GM10248 (cell line): ENCODE data around the gene OTX2.

Experiments used
- CTCF ChIA-PET: fragments of 300-600 bp; sonication (Branson Sonifier 250); formaldehyde crosslinking; extraction: SDS; loops from one replicate; lab custom pipeline; 2021; ENCODE audit warnings: antibody characterized with exemption; lab: Yijun Ruan, JAX
- POLR2A ChIA-PET: fragments of 350-650 bp; sonication (Branson Sonifier 250); formaldehyde crosslinking; extraction: SDS; loops from one replicate; lab custom pipeline; 2020; ENCODE audit warnings: antibody characterized with exemption; lab: Yijun Ruan, JAX
- DNase-seq: peaks from one replicate; pipeline ENCODE4 v3.0.0; 2012; ENCODE audit errors: extremely low spot score
- CTCF ChIP-seq: IDR thresholded peaks from 2 replicates; pipeline ENCODE4 v1.5.1; 2012; ENCODE audit warnings: mild to moderate bottlenecking, low read depth; ENCODE audit errors: extremely low read depth, missing control alignments, control extremely low read depth

The OTX2 gene

GRCh38 chr14:56808383-56809269 is 1.7 kb downstream of the OTX2 start:
- DNase-seq: no peak
- no peak for TF ChIP-seq CTCF
- ChIA-PET POLR2A (no interaction called here), CTCF (no interaction called here)

- ChIA-PET POLR2A (no interaction called here), CTCF (no interaction called here)
- TF ChIP-seq CTCF: no peak
- no peak for DNase-seq
Measured at GRCh38 chr14:56808110-56808382, 2.2 kb downstream of the OTX2 start.

DNA sequence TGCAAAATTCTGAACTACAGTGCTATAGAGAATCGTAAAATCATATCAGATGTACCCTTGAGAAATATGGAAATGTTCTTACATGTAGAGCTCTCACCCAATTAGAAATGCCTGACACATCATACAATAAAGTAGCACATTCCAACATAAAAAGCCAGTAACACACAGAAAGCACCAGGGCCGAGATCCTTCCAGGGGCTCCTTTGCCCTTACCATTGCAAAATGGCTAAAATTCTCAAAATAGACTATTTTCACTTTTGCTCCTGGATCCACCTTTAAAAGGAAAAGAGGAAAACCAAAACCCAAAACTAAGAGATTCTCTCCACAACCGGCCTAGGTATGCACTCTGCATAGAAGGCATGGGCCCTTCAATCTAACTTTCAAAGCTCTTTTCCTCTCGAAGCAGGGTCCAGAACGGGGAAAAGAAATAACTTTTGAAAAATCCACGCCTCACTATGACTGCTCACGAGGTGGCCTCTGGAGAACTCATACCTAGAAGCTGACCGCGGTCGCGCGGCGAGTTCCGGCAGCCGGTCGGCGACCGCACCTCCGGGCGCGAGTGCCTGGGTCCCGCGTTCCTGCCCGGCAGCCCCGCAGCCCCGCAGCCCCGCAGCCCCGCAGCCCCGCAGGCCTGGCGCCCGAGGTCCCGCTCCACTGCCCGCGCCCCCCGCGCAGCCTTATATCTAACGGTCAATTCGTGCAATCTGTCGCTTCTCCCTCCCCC is 2.7 kb downstream of the OTX2 start:
- POLR2A ChIA-PET: no interaction called here
- CTCF ChIA-PET: interaction anchor here (1.7 kb wide), 1 partner anchor 14 kb away, joined by 5 read pairs; no protein-coding TSS in a partner anchor
- TF ChIP-seq CTCF: no peak
- DNase-seq: no peak

DNA sequence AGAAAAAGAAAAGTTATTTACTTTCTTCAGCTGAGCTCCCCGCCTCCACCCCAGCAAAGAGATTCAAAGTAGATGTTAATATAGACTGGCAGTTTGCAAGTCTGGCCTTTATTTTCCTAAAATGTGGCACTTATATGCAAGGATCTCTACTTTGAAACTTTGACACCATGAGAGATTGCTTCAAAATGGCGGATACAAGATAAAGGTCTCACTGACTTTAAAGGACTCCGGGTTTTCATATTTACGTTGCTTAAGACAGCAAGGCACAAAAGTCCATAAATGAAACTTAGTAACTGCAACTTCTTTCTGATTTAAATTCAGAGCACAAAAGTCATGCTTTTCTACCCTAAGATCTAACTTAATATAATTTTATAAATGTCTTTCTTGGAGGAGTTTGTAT is 3.5 kb downstream of the OTX2 start:
- TF ChIP-seq CTCF: no peak
- CTCF ChIA-PET: interaction anchor here (1.7 kb wide), 1 partner anchor 13 kb away, joined by 5 read pairs; no protein-coding TSS in a partner anchor
- POLR2A ChIA-PET: no interaction called here
- DNase-seq: no peak

GRCh38 chr14:56805992-56806727 is 4.1 kb downstream of the OTX2 start:
- TF ChIP-seq CTCF: no peak
- no peak for DNase-seq
- ChIA-PET CTCF (interaction anchor here (1.7 kb wide), 1 partner anchor 12 kb away, joined by 5 read pairs; no protein-coding TSS in a partner anchor), POLR2A (no interaction called here)
